ENCODE data around the gene ZBTB33.

Gene ZBTB33

GRCh38 chrX:120305531-120306141 lies 55.0 kb downstream of the ZBTB33 start:
- DNase-seq (ENCODE audit: low read depth): no peak

GRCh38 chrX:120306630-120307029 lies 56.0 kb downstream of the ZBTB33 start:
- DNase-seq (ENCODE audit: low read depth): no peak

Measured in stimulated activated CD8-positive, alpha-beta memory T cell treated with anti-CD3 and anti-CD28 coated beads, Interleukin-15, amount 100 ng/mL, for 1 hour (primary cell).